Measurements from ENCODE around the gene SIGLEC5. TPM values are rescaled to one million over a fixed set of nuclear protein-coding genes. Genes with fewer than 3 reads are reported as not detected.

SIGLEC5 gene
- total RNA-seq, 1 donor from 2014 or later, result 1.6 TPM

- Histone ChIP-seq H3K27ac (ENCODE audit: low read depth, low read length) (no peak overlapping the region), H3K9me3 (ENCODE audit: control insufficient read depth in 3 of 3, low read length in 3 of 3) (peaks cover 0 to 4% (median 0%) of the 10 kb centered on the region in 3 donors), H3K4me3 (ENCODE audit: low read length in 3 of 3) (no peak overlapping the region), H3K27me3 (ENCODE audit: control insufficient read depth in 3 of 3, insufficient read depth in 3 of 3, low read length in 3 of 3) (peaks cover 6 to 10% (median 9%) of the 10 kb centered on the region in 3 donors), H3K4me1 (ENCODE audit: control insufficient read depth in 3 of 3, insufficient read depth in 3 of 3, low read length in 3 of 3) (no peaks in the 10 kb centered on the region), H3K9ac (ENCODE audit: low read depth in 1 of 3, low read length in 3 of 3) (no peak overlapping the region), H3K36me3 (ENCODE audit: control insufficient read depth in 3 of 3, insufficient read depth in 3 of 3, low read length in 3 of 3) (no peaks in the 10 kb centered on the region)
Measured at GRCh38 chr19:51628153-51628939, 1.9 kb downstream of the SIGLEC5 start.

- H3K36me3 ChIP-seq (ENCODE audit: control insufficient read depth in 3 of 3, insufficient read depth in 3 of 3, low read length in 3 of 3), result no peaks in the 10 kb centered on the region
- peaks cover 6 to 10% (median 9%) of the 10 kb centered on the region in 3 donors for H3K27me3 ChIP-seq (ENCODE audit: control insufficient read depth in 3 of 3, insufficient read depth in 3 of 3, low read length in 3 of 3)
- H3K9ac ChIP-seq (ENCODE audit: low read depth in 1 of 3, low read length in 3 of 3), result no peak overlapping the region
- no peak overlapping the region for H3K27ac ChIP-seq (ENCODE audit: low read depth, low read length)
- H3K4me3 ChIP-seq (ENCODE audit: low read length in 3 of 3), result no peak overlapping the region
- H3K9me3 ChIP-seq (ENCODE audit: control insufficient read depth in 3 of 3, low read length in 3 of 3), result peaks cover 0 to 4% (median 0%) of the 10 kb centered on the region in 3 donors
- no peaks in the 10 kb centered on the region for H3K4me1 ChIP-seq (ENCODE audit: control insufficient read depth in 3 of 3, insufficient read depth in 3 of 3, low read length in 3 of 3)
Measured at GRCh38 chr19:51627491-51628138, 2.6 kb downstream of the SIGLEC5 start.

- Histone ChIP-seq H3K9me3 (ENCODE audit: control insufficient read depth in 3 of 3, low read length in 3 of 3) (peaks cover 0 to 4% (median 0%) of the 10 kb centered on the region in 3 donors), H3K9ac (ENCODE audit: low read depth in 1 of 3, low read length in 3 of 3) (no peak overlapping the region), H3K27ac (ENCODE audit: low read depth, low read length) (no peak overlapping the region), H3K4me3 (ENCODE audit: low read length in 3 of 3) (no peak overlapping the region), H3K4me1 (ENCODE audit: control insufficient read depth in 3 of 3, insufficient read depth in 3 of 3, low read length in 3 of 3) (no peaks in the 10 kb centered on the region), H3K27me3 (ENCODE audit: control insufficient read depth in 3 of 3, insufficient read depth in 3 of 3, low read length in 3 of 3) (peaks cover 6 to 10% (median 9%) of the 10 kb centered on the region in 3 donors), H3K36me3 (ENCODE audit: control insufficient read depth in 3 of 3, insufficient read depth in 3 of 3, low read length in 3 of 3) (no peaks in the 10 kb centered on the region)
Measured at GRCh38 chr19:51626675-51627074, 3.5 kb downstream of the SIGLEC5 start.

- Histone ChIP-seq H3K4me3 (ENCODE audit: low read length in 3 of 3) (no peak overlapping the region), H3K27me3 (ENCODE audit: control insufficient read depth in 3 of 3, insufficient read depth in 3 of 3, low read length in 3 of 3) (no peaks in the 10 kb centered on the region), H3K4me1 (ENCODE audit: control insufficient read depth in 3 of 3, insufficient read depth in 3 of 3, low read length in 3 of 3) (no peaks in the 10 kb centered on the region), H3K36me3 (ENCODE audit: control insufficient read depth in 3 of 3, insufficient read depth in 3 of 3, low read length in 3 of 3) (no peaks in the 10 kb centered on the region), H3K27ac (ENCODE audit: low read depth, low read length) (no peak overlapping the region), H3K9me3 (ENCODE audit: control insufficient read depth in 3 of 3, low read length in 3 of 3) (no peaks in the 10 kb centered on the region), H3K9ac (ENCODE audit: low read depth in 1 of 3, low read length in 3 of 3) (no peak overlapping the region)
Measured at GRCh38 chr19:51621178-51621577, 9.0 kb downstream of the SIGLEC5 start.

GRCh38 chr19:51615991-51616390 lies 14.2 kb downstream of the SIGLEC5 start:
- H3K9ac ChIP-seq (ENCODE audit: low read depth in 1 of 3, low read length in 3 of 3), result no peak overlapping the region
- H3K4me3 ChIP-seq (ENCODE audit: low read length in 3 of 3), result no peak overlapping the region
- H3K27ac ChIP-seq (ENCODE audit: low read depth, low read length), result no peak overlapping the region
- peaks cover 0 to 5% (median 3%) of the 10 kb centered on the region in 3 donors for H3K9me3 ChIP-seq (ENCODE audit: control insufficient read depth in 3 of 3, low read length in 3 of 3)
- no peaks in the 10 kb centered on the region for H3K36me3 ChIP-seq (ENCODE audit: control insufficient read depth in 3 of 3, insufficient read depth in 3 of 3, low read length in 3 of 3)
- H3K27me3 ChIP-seq (ENCODE audit: control insufficient read depth in 3 of 3, insufficient read depth in 3 of 3, low read length in 3 of 3), result peaks cover 0 to 6% (median 0%) of the 10 kb centered on the region in 3 donors
- no peaks in the 10 kb centered on the region for H3K4me1 ChIP-seq (ENCODE audit: control insufficient read depth in 3 of 3, insufficient read depth in 3 of 3, low read length in 3 of 3)

GRCh38 chr19:51614789-51615188 lies 15.4 kb downstream of the SIGLEC5 start:
- no peak overlapping the region for H3K4me3 ChIP-seq (ENCODE audit: low read length in 3 of 3)
- no peak overlapping the region for H3K9ac ChIP-seq (ENCODE audit: low read depth in 1 of 3, low read length in 3 of 3)
- H3K4me1 ChIP-seq (ENCODE audit: control insufficient read depth in 3 of 3, insufficient read depth in 3 of 3, low read length in 3 of 3), result no peaks in the 10 kb centered on the region
- peaks cover 0 to 6% (median 0%) of the 10 kb centered on the region in 3 donors for H3K27me3 ChIP-seq (ENCODE audit: control insufficient read depth in 3 of 3, insufficient read depth in 3 of 3, low read length in 3 of 3)
- no peaks in the 10 kb centered on the region for H3K36me3 ChIP-seq (ENCODE audit: control insufficient read depth in 3 of 3, insufficient read depth in 3 of 3, low read length in 3 of 3)
- H3K9me3 ChIP-seq (ENCODE audit: control insufficient read depth in 3 of 3, low read length in 3 of 3), result peaks cover 0 to 5% (median 3%) of the 10 kb centered on the region in 3 donors
- H3K27ac ChIP-seq (ENCODE audit: low read depth, low read length), result no peak overlapping the region

- H3K4me3 ChIP-seq (ENCODE audit: low read length in 3 of 3), result no peak overlapping the region
- no peaks in the 10 kb centered on the region for H3K36me3 ChIP-seq (ENCODE audit: control insufficient read depth in 3 of 3, insufficient read depth in 3 of 3, low read length in 3 of 3)
- no peak overlapping the region for H3K27ac ChIP-seq (ENCODE audit: low read depth, low read length)
- no peaks in the 10 kb centered on the region for H3K4me1 ChIP-seq (ENCODE audit: control insufficient read depth in 3 of 3, insufficient read depth in 3 of 3, low read length in 3 of 3)
- H3K9ac ChIP-seq (ENCODE audit: low read depth in 1 of 3, low read length in 3 of 3), result no peak overlapping the region
- peaks cover 0 to 5% (median 3%) of the 10 kb centered on the region in 3 donors for H3K9me3 ChIP-seq (ENCODE audit: control insufficient read depth in 3 of 3, low read length in 3 of 3)
- peaks cover 0 to 3% (median 0%) of the 10 kb centered on the region in 3 donors for H3K27me3 ChIP-seq (ENCODE audit: control insufficient read depth in 3 of 3, insufficient read depth in 3 of 3, low read length in 3 of 3)
Measured at GRCh38 chr19:51610576-51610975, 19.6 kb downstream of the SIGLEC5 start.

GRCh38 chr19:51607920-51608562 lies 22.2 kb downstream of the SIGLEC5 start:
- peaks cover 0 to 2% (median 0%) of the 10 kb centered on the region in 3 donors for H3K9me3 ChIP-seq (ENCODE audit: control insufficient read depth in 3 of 3, low read length in 3 of 3)
- H3K27me3 ChIP-seq (ENCODE audit: control insufficient read depth in 3 of 3, insufficient read depth in 3 of 3, low read length in 3 of 3), result peaks cover 0 to under 1% (median 0%) of the 10 kb centered on the region in 3 donors
- H3K4me1 ChIP-seq (ENCODE audit: control insufficient read depth in 3 of 3, insufficient read depth in 3 of 3, low read length in 3 of 3), result no peaks in the 10 kb centered on the region
- no peaks in the 10 kb centered on the region for H3K36me3 ChIP-seq (ENCODE audit: control insufficient read depth in 3 of 3, insufficient read depth in 3 of 3, low read length in 3 of 3)
- H3K9ac ChIP-seq (ENCODE audit: low read depth in 1 of 3, low read length in 3 of 3), result no peak overlapping the region
- H3K27ac ChIP-seq (ENCODE audit: low read depth, low read length), result no peak overlapping the region
- H3K4me3 ChIP-seq (ENCODE audit: low read length in 3 of 3), result no peak overlapping the region

GRCh38 chr19:51607077-51607476 lies 23.1 kb downstream of the SIGLEC5 start:
- Histone ChIP-seq H3K27ac (ENCODE audit: low read depth, low read length) (no peak overlapping the region), H3K4me3 (ENCODE audit: low read length in 3 of 3) (no peak overlapping the region), H3K27me3 (ENCODE audit: control insufficient read depth in 3 of 3, insufficient read depth in 3 of 3, low read length in 3 of 3) (peaks cover 0 to 4% (median 2%) of the 10 kb centered on the region in 3 donors), H3K36me3 (ENCODE audit: control insufficient read depth in 3 of 3, insufficient read depth in 3 of 3, low read length in 3 of 3) (no peaks in the 10 kb centered on the region), H3K4me1 (ENCODE audit: control insufficient read depth in 3 of 3, insufficient read depth in 3 of 3, low read length in 3 of 3) (no peaks in the 10 kb centered on the region), H3K9me3 (ENCODE audit: control insufficient read depth in 3 of 3, low read length in 3 of 3) (no peaks in the 10 kb centered on the region), H3K9ac (ENCODE audit: low read depth in 1 of 3, low read length in 3 of 3) (no peak overlapping the region)

Measured in skeletal muscle tissue (tissue), 4 donors.